SK-N-SH (cell line): ENCODE measurements around the gene PHLPP1. TPM values are rescaled to one million over a fixed set of nuclear protein-coding genes. Genes with fewer than 3 reads are reported as not detected.

Experiments used
- CTCF ChIA-PET: fragments of 300-600, 350-600 bp; formaldehyde crosslinking; extraction: SDS; loops from one replicate; lab custom pipeline; 2021; lab: Yijun Ruan, JAX
- POLR2A ChIA-PET: fragments of 350-600 bp; sonication (Branson Sonifier 250); formaldehyde crosslinking; extraction: SDS; loops from one replicate; lab custom pipeline; 2020; ENCODE audit warnings: antibody characterized with exemption, inconsistent platforms; lab: Yijun Ruan, JAX
- DNase-seq: peaks from one replicate; pipeline ENCODE4 v3.0.0; 2012
- H2AFZ ChIP-seq: fragments of 200-600 bp; sonication (generic); 2 replicates; pipeline ENCODE4 v1.8.1; 2016; ENCODE audit warnings: antibody characterized with exemption, mild to moderate bottlenecking, low read depth
- H3F3A ChIP-seq: fragments of 200-600 bp; sonication (generic); replicated peaks from 2 replicates; pipeline ENCODE3; 2016; ENCODE audit warnings: antibody characterized with exemption, mild to moderate bottlenecking; ENCODE audit not compliant: insufficient read depth
- H3K27ac ChIP-seq, 2 experiments: fragments of 200-500 bp in 1 of 2; fragments of 200-600 bp in 1 of 2; sonication (Bioruptor generic) in 1 of 2; sonication (generic), shearing (Covaris generic) in 1 of 2; 2 replicates each; pipeline versions ENCODE4 v1.5.1 to v1.6.1; 2014 to 2016; ENCODE audit warnings: low read depth in 2 of 2, inconsistent platforms in 1 of 2, low read length in 1 of 2, mild to moderate bottlenecking in 1 of 2, mixed read lengths in 1 of 2
- H3K27me3 ChIP-seq: fragments of 200-600 bp; sonication (generic), shearing (Covaris generic); 2 replicates; pipeline ENCODE4 v1.6.1; 2016; ENCODE audit warnings: mixed run types; ENCODE audit not compliant: insufficient read depth
- H3K36me3 ChIP-seq, 2 experiments: fragments of 200-500 bp in 1 of 2; fragments of 200-600 bp in 1 of 2; sonication (Bioruptor generic) in 1 of 2; sonication (generic) in 1 of 2; replicated peaks in 1 of 2; 2 replicates each; pipeline versions ENCODE3 to v1.5.1; 2014 to 2016; ENCODE audit warnings: low read length in 1 of 2, mild to moderate bottlenecking in 1 of 2; ENCODE audit not compliant: insufficient read depth in 2 of 2, control insufficient read depth in 1 of 2
- H3K4me1 ChIP-seq, 2 experiments: fragments of 200-500 bp in 1 of 2; fragments of 200-600 bp in 1 of 2; sonication (Bioruptor generic) in 1 of 2; sonication (generic), shearing (Covaris generic) in 1 of 2; 2 replicates each; pipeline versions ENCODE4 v1.5.1 to v1.6.1; 2014 to 2016; ENCODE audit warnings: low read depth in 1 of 2, low read length in 1 of 2, mixed run types in 1 of 2; ENCODE audit not compliant: insufficient read depth in 2 of 2, control insufficient read depth in 1 of 2
- H3K4me2 ChIP-seq: fragments of 200-600 bp; sonication (generic), shearing (Covaris generic); 2 replicates; pipeline ENCODE4 v1.6.1; 2017; ENCODE audit warnings: mixed run types
- H3K4me3 ChIP-seq, 2 experiments: fragments of 200-500 bp in 1 of 2; fragments of 200-600 bp in 1 of 2; sonication (Bioruptor generic) in 1 of 2; sonication (generic), shearing (Covaris generic) in 1 of 2; 2 replicates each; pipeline versions ENCODE4 v1.5.1 to v1.8.1; 2014 to 2016; ENCODE audit warnings: low read depth in 2 of 2, inconsistent platforms in 1 of 2, low read length in 1 of 2, mild to moderate bottlenecking in 1 of 2, mixed read lengths in 1 of 2, moderate library complexity in 1 of 2
- H3K79me2 ChIP-seq: fragments of 200-600 bp; sonication (generic); 2 replicates; pipeline ENCODE4 v1.8.1; 2017; ENCODE audit warnings: mild to moderate bottlenecking; ENCODE audit not compliant: insufficient read depth
- H3K9ac ChIP-seq: fragments of 200-600 bp; sonication (generic); 2 replicates; pipeline ENCODE4 v1.6.1; 2017; ENCODE audit warnings: mixed run types
- H3K9me2 ChIP-seq: fragments of 200-600 bp; sonication (generic); 2 replicates; pipeline ENCODE4 v1.6.1; 2017; ENCODE audit warnings: mixed run types
- H3K9me3 ChIP-seq: fragments of 200-600 bp; sonication (generic); 2 replicates; pipeline ENCODE4 v1.6.1; 2017; ENCODE audit warnings: mixed run types, mild to moderate bottlenecking, moderate library complexity
- H4K20me1 ChIP-seq: fragments of 200-600 bp; sonication (generic); 2 replicates; pipeline ENCODE4 v1.6.1; 2017; ENCODE audit warnings: mild to moderate bottlenecking, mixed run types; ENCODE audit not compliant: insufficient read depth
- CHD2 ChIP-seq: fragments of 150-350 bp; IDR thresholded peaks from 2 replicates; pipeline ENCODE4 v1.6.1; 2018; ENCODE audit warnings: low read length; ENCODE audit not compliant: partially characterized antibody
- EP300 ChIP-seq, 2 experiments: IDR thresholded peaks; 2 replicates each; pipeline versions ENCODE4 v1.4.0 to v1.6.1; 2012; ENCODE audit warnings: borderline replicate concordance in 1 of 2, low read depth in 1 of 2, low read length in 1 of 2
- FOSL2 ChIP-seq: IDR thresholded peaks from 2 replicates; pipeline ENCODE4 v1.4.0; 2012; ENCODE audit warnings: low read depth, mild to moderate bottlenecking, moderate library complexity, borderline replicate concordance
- FOXJ3 ChIP-seq: sonication (generic); formaldehyde crosslinking; IDR thresholded peaks from 2 replicates; pipeline ENCODE4 v1.5.1; 2020; ENCODE audit warnings: mild to moderate bottlenecking, missing genetic modification reagents
- GABPA ChIP-seq: IDR thresholded peaks from 2 replicates; pipeline ENCODE4 v1.4.0; 2012; ENCODE audit warnings: low read depth, mild to moderate bottlenecking
- MEF2A ChIP-seq: IDR thresholded peaks from 2 replicates; pipeline ENCODE4 v1.4.0; 2012; ENCODE audit warnings: low read depth, borderline replicate concordance
- MXI1 ChIP-seq: IDR thresholded peaks from 2 replicates; pipeline ENCODE4 v1.6.1; 2012; ENCODE audit warnings: mild to moderate bottlenecking, low read depth, low read length, improper control_type of control experiment
- NFIC ChIP-seq: IDR thresholded peaks from 2 replicates; pipeline ENCODE4 v1.4.0; 2012; ENCODE audit warnings: borderline replicate concordance
- POLR2AphosphoS5 ChIP-seq: IDR thresholded peaks from 2 replicates; pipeline ENCODE4 v1.6.1; 2012; ENCODE audit warnings: low read depth, low read length
- RCOR1 ChIP-seq: fragments of 150-350 bp; IDR thresholded peaks from 2 replicates; pipeline ENCODE4 v1.6.1; 2017; ENCODE audit warnings: antibody characterized with exemption, low read length
- RFX5 ChIP-seq: IDR thresholded peaks from 2 replicates; pipeline ENCODE4 v1.6.1; 2012; ENCODE audit warnings: mild to moderate bottlenecking, improper control_type of control experiment, low read length
- SIN3A ChIP-seq: IDR thresholded peaks from 2 replicates; pipeline ENCODE4 v1.6.1; 2012; ENCODE audit warnings: low read depth, mild to moderate bottlenecking, low read length, moderate library complexity, borderline replicate concordance
- TAF1 ChIP-seq: IDR thresholded peaks from 2 replicates; pipeline ENCODE4 v1.6.1; 2012; ENCODE audit warnings: low read depth, mild to moderate bottlenecking, low read length, moderate library complexity, borderline replicate concordance
- TEAD4 ChIP-seq: IDR thresholded peaks from 2 replicates; pipeline ENCODE4 v1.4.0; 2012; ENCODE audit warnings: mild to moderate bottlenecking, borderline replicate concordance; ENCODE audit not compliant: insufficient read depth
- YY1 ChIP-seq: IDR thresholded peaks from 2 replicates; pipeline ENCODE4 v1.4.0; 2012; ENCODE audit warnings: low read depth, mild to moderate bottlenecking
- ZBTB33 ChIP-seq: IDR thresholded peaks from 2 replicates; pipeline ENCODE4 v1.4.0; 2012; ENCODE audit warnings: low read depth, borderline replicate concordance
- WGBS: methylation state at CpG from one replicate; pipeline ENCODE4 v1.1.6; 2017; ENCODE audit warnings: low lambda C conversion rate; 5-methylcytosine and 5-hydroxymethylcytosine counted together
- polyA plus RNA-seq, 3 experiments: library from polyadenylated mRNA; depleted of rRNA; stranded (reverse); fragments of >200 nt; gene quantifications; 2 replicates each; pipeline ENCODE4 v1.2.3, GENCODE V29; 2012
- TF ChIP-seq, protein P1 (sequence below): IDR thresholded peaks from 2 replicates; pipeline ENCODE4 v1.4.0; 2012; ENCODE audit warnings: low read depth, borderline replicate concordance
- TF ChIP-seq, protein P2 (sequence below): IDR thresholded peaks from 2 replicates; pipeline ENCODE4; 2012
- TF ChIP-seq, protein P3 (sequence below): fragments of 150-350 bp; IDR thresholded peaks from 2 replicates; pipeline ENCODE4 v1.6.1; 2016; ENCODE audit warnings: mild to moderate bottlenecking, low read depth, low read length
- TF ChIP-seq, protein P4 (sequence below): fragments of 200-600 bp; sonication (generic); IDR thresholded peaks from 2 replicates; pipeline ENCODE4 v1.6.1; 2017; ENCODE audit warnings: antibody characterized with exemption, mild to moderate bottlenecking, moderate library complexity

The PHLPP1 gene
- polyA plus RNA-seq, 1 of the 3 experiments (the other 2 are of a cell fraction) = 4.6 TPM

DNA sequence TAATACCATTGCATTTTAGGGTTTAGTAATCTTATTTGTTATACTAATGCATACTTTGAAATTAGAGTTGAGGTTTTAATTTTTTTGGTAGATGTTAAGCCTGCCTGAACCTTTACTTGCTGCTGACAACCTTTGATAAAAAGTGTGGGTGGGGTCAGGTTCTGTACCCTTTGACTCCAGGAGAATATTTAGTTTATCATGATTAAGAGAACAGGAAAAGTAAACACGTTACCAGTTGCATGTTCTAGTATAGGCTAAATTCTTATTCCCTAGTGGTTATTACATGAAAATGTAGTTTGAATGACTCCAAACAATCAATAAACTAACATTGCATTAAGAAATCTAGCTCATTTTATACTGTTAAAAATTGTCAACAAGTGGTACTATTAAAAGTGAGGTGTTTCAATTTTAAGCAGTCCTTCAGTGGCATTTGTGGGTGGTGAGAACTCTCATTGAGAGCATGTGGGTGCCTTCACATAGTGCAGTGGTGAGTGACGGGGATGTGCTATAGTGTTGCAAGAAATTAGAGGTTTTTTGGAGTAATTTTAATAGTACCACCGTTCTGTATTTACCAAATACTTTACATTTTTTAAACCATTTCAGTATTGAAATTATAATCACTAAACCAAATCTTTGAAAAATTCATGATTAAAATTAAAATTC is 29.9 kb downstream of the PHLPP1 start:
- WGBS = 93% methylated on average over 3 of the region's 3 CpGs
- Histone ChIP-seq H3K9me3 (no peaks in the 10 kb centered on the region), H3K4me1 (peaks cover 0 to 13% of the 10 kb centered on the region in 2 experiments; a peak in 2 of 4 replicates), H4K20me1 (no peaks in the 10 kb centered on the region), H3F3A (peaks cover 4% of the 10 kb centered on the region), H3K4me3 (no peak overlapping the region), H3K9ac (no peak overlapping the region), H2AFZ (no peak overlapping the region), H3K79me2 (peaks cover 31% of the 10 kb centered on the region), H3K27ac (no peak overlapping the region), H3K9me2 (no peaks in the 10 kb centered on the region), H3K27me3 (no peaks in the 10 kb centered on the region), H3K4me2 (no peak overlapping the region), H3K36me3 (no peaks in the 10 kb centered on the region)
- ChIA-PET CTCF (interaction anchor here (1.6 kb wide), 1 partner anchor 63 kb away, joined by 3 read pairs; no protein-coding TSS in a partner anchor), POLR2A (no interaction called here)
- TF ChIP-seq TEAD4 = no peak
- TF ChIP-seq NFIC = no peak
- no peak for TF ChIP-seq SIN3A
- no peak for TF ChIP-seq GABPA
- TF ChIP-seq POLR2AphosphoS5 = no peak
- TF ChIP-seq, protein P1, sequence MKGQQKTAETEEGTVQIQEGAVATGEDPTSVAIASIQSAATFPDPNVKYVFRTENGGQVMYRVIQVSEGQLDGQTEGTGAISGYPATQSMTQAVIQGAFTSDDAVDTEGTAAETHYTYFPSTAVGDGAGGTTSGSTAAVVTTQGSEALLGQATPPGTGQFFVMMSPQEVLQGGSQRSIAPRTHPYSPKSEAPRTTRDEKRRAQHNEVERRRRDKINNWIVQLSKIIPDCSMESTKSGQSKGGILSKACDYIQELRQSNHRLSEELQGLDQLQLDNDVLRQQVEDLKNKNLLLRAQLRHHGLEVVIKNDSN = no peak
- no peak for TF ChIP-seq ZBTB33
- TF ChIP-seq TAF1 = no peak
- TF ChIP-seq RFX5 = no peak
- TF ChIP-seq FOXJ3 (CRISPR knock-in tag) = no peak
- no peak for TF ChIP-seq RCOR1
- TF ChIP-seq, protein P2, sequence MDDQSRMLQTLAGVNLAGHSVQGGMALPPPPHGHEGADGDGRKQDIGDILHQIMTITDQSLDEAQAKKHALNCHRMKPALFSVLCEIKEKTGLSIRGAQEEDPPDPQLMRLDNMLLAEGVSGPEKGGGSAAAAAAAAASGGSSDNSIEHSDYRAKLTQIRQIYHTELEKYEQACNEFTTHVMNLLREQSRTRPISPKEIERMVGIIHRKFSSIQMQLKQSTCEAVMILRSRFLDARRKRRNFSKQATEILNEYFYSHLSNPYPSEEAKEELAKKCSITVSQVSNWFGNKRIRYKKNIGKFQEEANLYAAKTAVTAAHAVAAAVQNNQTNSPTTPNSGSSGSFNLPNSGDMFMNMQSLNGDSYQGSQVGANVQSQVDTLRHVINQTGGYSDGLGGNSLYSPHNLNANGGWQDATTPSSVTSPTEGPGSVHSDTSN = no peak
- no peak for TF ChIP-seq CHD2
- no peak for TF ChIP-seq EP300 (IDR thresholded peaks at IDR 0.05; ENCODE audit: borderline replicate concordance in 1 of 2, low read depth in 1 of 2, low read length in 1 of 2)
- no peak for TF ChIP-seq FOSL2
- no peak for TF ChIP-seq MXI1
- no peak for TF ChIP-seq MEF2A
- no peak for TF ChIP-seq YY1
- TF ChIP-seq, protein P3, sequence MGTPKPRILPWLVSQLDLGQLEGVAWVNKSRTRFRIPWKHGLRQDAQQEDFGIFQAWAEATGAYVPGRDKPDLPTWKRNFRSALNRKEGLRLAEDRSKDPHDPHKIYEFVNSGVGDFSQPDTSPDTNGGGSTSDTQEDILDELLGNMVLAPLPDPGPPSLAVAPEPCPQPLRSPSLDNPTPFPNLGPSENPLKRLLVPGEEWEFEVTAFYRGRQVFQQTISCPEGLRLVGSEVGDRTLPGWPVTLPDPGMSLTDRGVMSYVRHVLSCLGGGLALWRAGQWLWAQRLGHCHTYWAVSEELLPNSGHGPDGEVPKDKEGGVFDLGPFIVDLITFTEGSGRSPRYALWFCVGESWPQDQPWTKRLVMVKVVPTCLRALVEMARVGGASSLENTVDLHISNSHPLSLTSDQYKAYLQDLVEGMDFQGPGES = no peak
- TF ChIP-seq, protein P4, sequence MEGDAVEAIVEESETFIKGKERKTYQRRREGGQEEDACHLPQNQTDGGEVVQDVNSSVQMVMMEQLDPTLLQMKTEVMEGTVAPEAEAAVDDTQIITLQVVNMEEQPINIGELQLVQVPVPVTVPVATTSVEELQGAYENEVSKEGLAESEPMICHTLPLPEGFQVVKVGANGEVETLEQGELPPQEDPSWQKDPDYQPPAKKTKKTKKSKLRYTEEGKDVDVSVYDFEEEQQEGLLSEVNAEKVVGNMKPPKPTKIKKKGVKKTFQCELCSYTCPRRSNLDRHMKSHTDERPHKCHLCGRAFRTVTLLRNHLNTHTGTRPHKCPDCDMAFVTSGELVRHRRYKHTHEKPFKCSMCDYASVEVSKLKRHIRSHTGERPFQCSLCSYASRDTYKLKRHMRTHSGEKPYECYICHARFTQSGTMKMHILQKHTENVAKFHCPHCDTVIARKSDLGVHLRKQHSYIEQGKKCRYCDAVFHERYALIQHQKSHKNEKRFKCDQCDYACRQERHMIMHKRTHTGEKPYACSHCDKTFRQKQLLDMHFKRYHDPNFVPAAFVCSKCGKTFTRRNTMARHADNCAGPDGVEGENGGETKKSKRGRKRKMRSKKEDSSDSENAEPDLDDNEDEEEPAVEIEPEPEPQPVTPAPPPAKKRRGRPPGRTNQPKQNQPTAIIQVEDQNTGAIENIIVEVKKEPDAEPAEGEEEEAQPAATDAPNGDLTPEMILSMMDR = no peak
- no peak for DNase-seq
